Measurements from ENCODE around the gene PPL.
"Not testable (repeated sequence)": the region's sequence is repeated elsewhere in the genome, so short reads cannot be mapped to it uniquely, and the experiment has no call there.

Gene PPL

GRCh38 chr16:4936991-4937781 lies at the start of gene PPL:
PPL (minus strand) TSS chr16:4937148; CDS start chr16:4937045, 103 bp downstream.
- intact Hi-C loops (cut with DNase I): no loop called here

GRCh38 chr16:4984174-4984990 lies 47.4 kb upstream of the PPL start:
- intact Hi-C loops (cut with DNase I): no loop called here
- no peak for DNase-seq

More at GRCh38 chr16:4936991-4937781, at the start of gene PPL:
- peak in 5 of 10 donors; percentile 21 to 89 (median 83) for DNase-seq

GRCh38 chr16:4982056-4982867 lies 45.3 kb upstream of the PPL start:
- DNase-seq: peak in 5 of 10 donors; percentile 35 to 85 (median 42)
- intact Hi-C loops (cut with DNase I): no loop called here

GRCh38 chr16:4981473-4981872 lies 44.5 kb upstream of the PPL start:
- intact Hi-C loops (cut with DNase I): no loop called here
- DNase-seq: peak in 4 of 10 donors; percentile 46 to 86 (median 62)

GRCh38 chr16:4980691-4981090 lies 43.7 kb upstream of the PPL start:
- DNase-seq: peak in 2 of 10 donors; percentile 4 to 68
- intact Hi-C loops (cut with DNase I): no loop called here

GRCh38 chr16:4979736-4980660 lies 43.0 kb upstream of the PPL start:
- intact Hi-C loops (cut with DNase I): no loop called here
- DNase-seq: peak in 2 of 10 donors; percentile 40 to 53

GRCh38 chr16:4979164-4979563 lies 42.2 kb upstream of the PPL start:
- intact Hi-C loops (cut with DNase I): no loop called here
- peak in 2 of 10 donors; percentile 39 for DNase-seq

GRCh38 chr16:4976611-4977145 lies 39.7 kb upstream of the PPL start:
- intact Hi-C loops (cut with DNase I): no loop called here
- DNase-seq: peak in 2 of 10 donors; percentile 51 to 81

- intact Hi-C loops (cut with DNase I): no loop called here
- DNase-seq: no peak
These were observed 39.1 kb upstream of the PPL start for GRCh38 chr16:4976079-4976478.

- peak; percentile 60 to 97 (median 73) for DNase-seq
- intact Hi-C loops (cut with DNase I): no loop called here
These were observed 36.1 kb upstream of the PPL start for GRCh38 chr16:4972938-4973587.

- intact Hi-C loops (cut with DNase I): no loop called here
- DNase-seq: peak in 1 of 10 donors; percentile 34
These were observed 33.1 kb upstream of the PPL start for GRCh38 chr16:4970010-4970409.

- intact Hi-C loops (cut with DNase I): no loop called here
- peak in 2 of 10 donors; percentile 11 to 14 for DNase-seq
These were observed 32.0 kb upstream of the PPL start for GRCh38 chr16:4968879-4969483.

- intact Hi-C loops (cut with DNase I): not testable (repeated sequence)
- peak in 2 of 10 donors; percentile 51 to 59 for DNase-seq
These were observed 31.3 kb upstream of the PPL start for GRCh38 chr16:4968278-4968677.

GRCh38 chr16:4966736-4967453 lies 29.9 kb upstream of the PPL start:
- intact Hi-C loops (cut with DNase I): no loop called here

GRCh38 chr16:4963527-4963926 lies 26.6 kb upstream of the PPL start:
- intact Hi-C loops (cut with DNase I): not testable (repeated sequence)

More at GRCh38 chr16:4966736-4967453, 29.9 kb upstream of the PPL start:
- peak in 2 of 10 donors; percentile 47 to 72 for DNase-seq

GRCh38 chr16:4962716-4963115 lies 25.8 kb upstream of the PPL start:
- intact Hi-C loops (cut with DNase I): no loop called here
- DNase-seq: peak in 7 of 10 donors; percentile 41 to 94 (median 58)

More at GRCh38 chr16:4963527-4963926, 26.6 kb upstream of the PPL start:
- peak in 2 of 10 donors; percentile 16 to 61 for DNase-seq

GRCh38 chr16:4960579-4960978 lies 23.6 kb upstream of the PPL start:
- intact Hi-C loops (cut with DNase I): no loop called here
- DNase-seq: peak in 1 of 10 donors; percentile 5

All from posterior cingulate gyrus (tissue), 11 donors.